Keratinocyte (primary cell): ENCODE data around the gene SPPL3. TPM values are rescaled to one million over a fixed set of nuclear protein-coding genes. Genes with fewer than 3 reads are reported as not detected.

Experiments
- DNase-seq: peaks from one replicate; pipeline ENCODE4 v3.0.0-alpha.2; 2011; ENCODE audit warnings: low read depth, missing footprints, low spot score
- FAIRE-seq: peaks from 2 replicates; lab custom pipeline; 2011; peaks lifted over from hg19 to GRCh38; lab: Jason Lieb, UNC
- H2AFZ ChIP-seq: 2 replicates; pipeline ENCODE4 v1.6.0; 2012; ENCODE audit warnings: low read length, control low read depth, inconsistent platforms; ENCODE audit not compliant: control insufficient read depth
- H3K27ac ChIP-seq: 2 replicates; pipeline ENCODE4 v1.5.1; 2011; ENCODE audit warnings: low read length; ENCODE audit not compliant: control insufficient read depth, insufficient read depth
- H3K27me3 ChIP-seq: 3 replicates; pipeline ENCODE4 v1.6.0; 2011; ENCODE audit warnings: low read length; ENCODE audit not compliant: control insufficient read depth, insufficient read depth; ENCODE audit errors: extremely low read depth
- H3K36me3 ChIP-seq, 2 experiments: 2 replicates in 1 of 2; 3 replicates in 1 of 2; pipeline ENCODE4 v1.5.1; 2011; ENCODE audit warnings: low read length in 2 of 2, mild to moderate bottlenecking in 1 of 2; ENCODE audit not compliant: control insufficient read depth in 2 of 2, insufficient read depth in 2 of 2; ENCODE audit errors: extremely low read depth in 1 of 2
- H3K4me1 ChIP-seq: 3 replicates; pipeline ENCODE4 v1.5.1; 2011; ENCODE audit warnings: low read length; ENCODE audit not compliant: control insufficient read depth, insufficient read depth; ENCODE audit errors: extremely low read depth
- H3K4me2 ChIP-seq: 3 replicates; pipeline ENCODE4 v1.6.0; 2011; ENCODE audit warnings: low read depth, low read length; ENCODE audit not compliant: control insufficient read depth, insufficient read depth; ENCODE audit errors: extremely low read depth
- H3K4me3 ChIP-seq, 3 experiments: fragments of 200-600 bp in 1 of 3; sonication (generic) in 1 of 3; 2 replicates in 2 of 3; 3 replicates in 1 of 3; pipeline ENCODE4 v1.5.1; 2011 to 2016; ENCODE audit warnings: low read length in 3 of 3, mild to moderate bottlenecking in 3 of 3, control low read depth in 2 of 3, inconsistent platforms in 1 of 3, low read depth in 1 of 3, mixed read lengths in 1 of 3, mixed run types in 1 of 3, moderate library complexity in 1 of 3; ENCODE audit not compliant: control insufficient read depth in 2 of 3, insufficient read depth in 2 of 3; ENCODE audit errors: extremely low read depth in 1 of 3
- H3K79me2 ChIP-seq: 2 replicates; pipeline ENCODE4 v1.6.0; 2012; ENCODE audit warnings: low read length; ENCODE audit not compliant: control insufficient read depth, insufficient read depth
- H3K9ac ChIP-seq: 3 replicates; pipeline ENCODE4 v1.6.0; 2011; ENCODE audit warnings: low read length; ENCODE audit not compliant: control insufficient read depth, insufficient read depth; ENCODE audit errors: extremely low read depth
- H3K9me1 ChIP-seq: 3 replicates; pipeline ENCODE4 v1.6.0; 2011; ENCODE audit warnings: low read length; ENCODE audit not compliant: control insufficient read depth, insufficient read depth; ENCODE audit errors: extremely low read depth
- H3K9me3 ChIP-seq: 2 replicates; pipeline ENCODE4 v1.5.1; 2012; ENCODE audit warnings: low read depth, low read length; ENCODE audit not compliant: control insufficient read depth
- H4K20me1 ChIP-seq: 3 replicates; pipeline ENCODE4 v1.6.0; 2011; ENCODE audit warnings: low read length; ENCODE audit not compliant: control insufficient read depth, insufficient read depth; ENCODE audit errors: extremely low read depth
- EZH2 ChIP-seq: IDR thresholded peaks from one replicate; pipeline ENCODE4 v1.6.1; 2012; ENCODE audit warnings: inconsistent platforms, mild to moderate bottlenecking, low read length, moderate library complexity
- dilution Hi-C: fragments of 300-500 bp; cut with MboI; formaldehyde crosslinking; loops from one replicate; pipeline ENCODE4 v1.7.0; 2020; ENCODE audit warnings: low sequenced_read_pairs; ENCODE audit not compliant: extremely low pct_ligation_motif_present
- polyA plus RNA-seq, 5 experiments: library from polyadenylated mRNA; depleted of rRNA in 3 of 5; stranded (reverse) in 3 of 5; stranded (forward) in 1 of 5; unstranded in 1 of 5; fragments of >200 nt; gene quantifications; 1 replicate in 1 of 5; 2 replicates in 3 of 5; 3 replicates in 1 of 5; pipeline versions ENCODE4 v1.2.1 to v1.2.3, GENCODE V29; 2011 to 2012; ENCODE audit warnings: missing spikeins in 2 of 5, low read depth in 1 of 5, low replicate concordance in 1 of 5
- TF ChIP-seq, protein P1 (sequence below), 3 experiments: IDR thresholded peaks in 1 of 3; conservative IDR thresholded peaks in 1 of 3; optimal IDR thresholded peaks in 1 of 3; 2 replicates in 2 of 3; 3 replicates in 1 of 3; pipeline versions ENCODE3 to v1.5.1; 2011; ENCODE audit warnings: low read length in 3 of 3, mild to moderate bottlenecking in 3 of 3, moderate library complexity in 2 of 3, control low read depth in 1 of 3, inconsistent platforms in 1 of 3; ENCODE audit not compliant: insufficient read depth in 2 of 3; ENCODE audit errors: extremely low read depth in 1 of 3

SPPL3 gene
- polyA plus RNA-seq, 1 donor (not counting 4 experiments of a cell fraction or from before 2014, with no cell fraction given): 28.3 TPM

DNA sequence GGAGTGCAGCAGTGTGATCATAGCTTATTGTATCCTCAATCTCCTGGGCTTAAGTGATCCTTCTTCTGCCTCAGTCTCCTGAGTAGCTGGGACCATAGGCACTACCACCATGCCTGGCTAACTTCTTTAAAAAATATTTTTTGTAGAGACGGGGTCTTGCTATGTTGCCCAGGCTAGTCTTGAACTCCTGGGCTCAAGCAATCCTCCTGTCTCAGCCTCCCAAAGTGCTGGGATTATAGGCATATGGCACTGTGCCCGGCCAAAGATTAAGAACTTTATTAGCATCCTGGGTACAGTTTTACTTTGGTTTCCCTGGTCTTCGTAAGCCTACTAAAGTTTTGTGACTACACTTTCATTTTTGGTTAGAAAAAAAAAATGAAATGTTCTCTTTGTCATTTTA is 94.1 kb downstream of the SPPL3 start:
- FAIRE-seq: no peak

DNA sequence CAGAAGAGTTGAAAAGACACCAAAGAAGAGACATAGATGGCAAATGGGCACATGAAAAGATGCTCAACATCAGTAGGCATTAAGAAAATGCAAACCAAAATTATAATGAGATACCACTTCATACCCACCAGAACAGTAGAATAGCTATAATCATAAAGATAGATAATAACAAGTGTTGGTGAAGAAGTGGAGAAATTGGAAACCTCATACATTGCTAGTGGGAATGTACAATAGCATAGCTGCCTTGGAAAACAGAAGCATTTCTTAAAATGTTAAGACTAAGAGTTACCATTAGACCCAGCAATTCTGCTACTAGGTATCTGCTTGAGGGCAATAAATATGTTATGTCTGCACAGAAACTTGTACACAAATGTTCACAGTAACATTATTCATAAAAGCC is 99.7 kb downstream of the SPPL3 start:
- H3K4me3 ChIP-seq: no peak overlapping the region
- peaks cover 1% of the 10 kb centered on the region for H3K9me1 ChIP-seq
- dilution Hi-C loops: no loop called here
- DNase-seq (no peak), FAIRE-seq (no peak)
- no peak for TF ChIP-seq EZH2
- TF ChIP-seq, protein P1, sequence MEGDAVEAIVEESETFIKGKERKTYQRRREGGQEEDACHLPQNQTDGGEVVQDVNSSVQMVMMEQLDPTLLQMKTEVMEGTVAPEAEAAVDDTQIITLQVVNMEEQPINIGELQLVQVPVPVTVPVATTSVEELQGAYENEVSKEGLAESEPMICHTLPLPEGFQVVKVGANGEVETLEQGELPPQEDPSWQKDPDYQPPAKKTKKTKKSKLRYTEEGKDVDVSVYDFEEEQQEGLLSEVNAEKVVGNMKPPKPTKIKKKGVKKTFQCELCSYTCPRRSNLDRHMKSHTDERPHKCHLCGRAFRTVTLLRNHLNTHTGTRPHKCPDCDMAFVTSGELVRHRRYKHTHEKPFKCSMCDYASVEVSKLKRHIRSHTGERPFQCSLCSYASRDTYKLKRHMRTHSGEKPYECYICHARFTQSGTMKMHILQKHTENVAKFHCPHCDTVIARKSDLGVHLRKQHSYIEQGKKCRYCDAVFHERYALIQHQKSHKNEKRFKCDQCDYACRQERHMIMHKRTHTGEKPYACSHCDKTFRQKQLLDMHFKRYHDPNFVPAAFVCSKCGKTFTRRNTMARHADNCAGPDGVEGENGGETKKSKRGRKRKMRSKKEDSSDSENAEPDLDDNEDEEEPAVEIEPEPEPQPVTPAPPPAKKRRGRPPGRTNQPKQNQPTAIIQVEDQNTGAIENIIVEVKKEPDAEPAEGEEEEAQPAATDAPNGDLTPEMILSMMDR (optimal IDR thresholded peaks at IDR 0.05 in 1 of 3, IDR thresholded peaks at IDR 0.05 in 1 of 3, conservative IDR thresholded peaks at IDR 0.05 in 1 of 3; ENCODE audit: extremely low read depth in 1 of 3, insufficient read depth in 2 of 3, low read length in 3 of 3): no peak
- no peaks in the 10 kb centered on the region for H3K9me3 ChIP-seq
- peaks cover 3% of the 10 kb centered on the region for H4K20me1 ChIP-seq
- H3K4me2 ChIP-seq: no peak overlapping the region
- H3K79me2 ChIP-seq: peaks cover 18% of the 10 kb centered on the region
- H3K36me3 ChIP-seq: no peaks in the 10 kb centered on the region
- H3K4me1 ChIP-seq: peaks cover 9% of the 10 kb centered on the region
- no peak overlapping the region for H2AFZ ChIP-seq
- H3K9ac ChIP-seq: no peak overlapping the region
- no peak overlapping the region for H3K27ac ChIP-seq
- no peaks in the 10 kb centered on the region for H3K27me3 ChIP-seq

More for the DNA sequence above, 94.1 kb downstream of the SPPL3 start:
- no peak overlapping the region for H3K9ac ChIP-seq
- TF ChIP-seq, protein P1 (optimal IDR thresholded peaks at IDR 0.05 in 1 of 3, IDR thresholded peaks at IDR 0.05 in 1 of 3, conservative IDR thresholded peaks at IDR 0.05 in 1 of 3; ENCODE audit: extremely low read depth in 1 of 3, insufficient read depth in 2 of 3, low read length in 3 of 3): no peak
- TF ChIP-seq EZH2: no peak
- no peaks in the 10 kb centered on the region for H3K9me1 ChIP-seq
- H3K27me3 ChIP-seq: no peaks in the 10 kb centered on the region
- no peaks in the 10 kb centered on the region for H3K36me3 ChIP-seq
- no peak overlapping the region for H3K27ac ChIP-seq
- dilution Hi-C loops: no loop called here
- H2AFZ ChIP-seq: no peak overlapping the region
- H3K4me2 ChIP-seq: no peak overlapping the region
- H3K79me2 ChIP-seq: peaks cover 2% of the 10 kb centered on the region
- no peak overlapping the region for H3K4me3 ChIP-seq
- no peaks in the 10 kb centered on the region for H3K4me1 ChIP-seq
- no peak for DNase-seq
- no peaks in the 10 kb centered on the region for H4K20me1 ChIP-seq
- H3K9me3 ChIP-seq: no peaks in the 10 kb centered on the region
